Sigmoid colon (tissue), 4 donors: ENCODE results near the gene ZNF462.
A peak's percentile ranks its signal among the peaks of the same experiment; 100 is the strongest.

ENCODE experiments used
- EP300 ChIP-seq, 4 donors: sonication (generic); formaldehyde crosslinking; IDR thresholded peaks; one replicate each; pipeline ENCODE4 v1.6.1; 2017; ENCODE audit warnings: antibody characterized with exemption in 4 of 4
- POLR2A ChIP-seq, 2 donors: fragments of 450-650 bp; IDR thresholded peaks; one replicate each; pipeline ENCODE4 v1.6.1; 2016; ENCODE audit warnings: antibody characterized with exemption in 2 of 2, mild to moderate bottlenecking in 2 of 2, moderate library complexity in 2 of 2
- POLR2AphosphoS5 ChIP-seq, 4 donors: sonication (generic); formaldehyde crosslinking; IDR thresholded peaks; one replicate each; pipeline ENCODE4 v1.6.1; 2017; ENCODE audit warnings: antibody characterized with exemption in 4 of 4
- TF ChIP-seq, protein P1 (sequence below), 4 experiments: fragments of 450-650 bp in 3 of 4; fragments of 200-600 bp in 1 of 4; IDR thresholded peaks; one replicate each; pipeline ENCODE4 v1.5.1; 2016 to 2019; ENCODE audit warnings: antibody characterized with exemption in 4 of 4, mild to moderate bottlenecking in 3 of 4, moderate library complexity in 2 of 4

DNA sequence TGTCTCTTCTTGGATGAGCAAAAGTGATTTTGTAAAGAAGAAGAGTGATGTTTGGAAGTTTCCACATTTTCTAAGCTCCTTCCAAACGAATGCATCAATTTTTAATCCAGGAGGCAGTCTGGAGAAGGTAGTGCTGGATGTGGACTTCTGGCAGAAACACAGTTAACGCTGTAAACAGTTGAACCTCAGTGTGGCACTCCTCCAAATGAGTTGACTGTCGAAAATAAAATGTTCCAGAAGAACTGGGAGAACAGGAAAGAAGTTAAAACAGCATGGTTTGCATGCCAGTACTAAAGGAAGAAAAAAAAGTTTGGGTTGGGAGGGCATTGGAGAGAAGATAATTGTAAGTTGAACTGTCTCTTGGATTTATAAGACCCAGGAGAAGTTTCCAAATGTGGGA lies 6.5 kb downstream of the ZNF462 start:
- no peak for TF ChIP-seq POLR2A (IDR thresholded peaks at IDR 0.05)
- TF ChIP-seq, protein P1, sequence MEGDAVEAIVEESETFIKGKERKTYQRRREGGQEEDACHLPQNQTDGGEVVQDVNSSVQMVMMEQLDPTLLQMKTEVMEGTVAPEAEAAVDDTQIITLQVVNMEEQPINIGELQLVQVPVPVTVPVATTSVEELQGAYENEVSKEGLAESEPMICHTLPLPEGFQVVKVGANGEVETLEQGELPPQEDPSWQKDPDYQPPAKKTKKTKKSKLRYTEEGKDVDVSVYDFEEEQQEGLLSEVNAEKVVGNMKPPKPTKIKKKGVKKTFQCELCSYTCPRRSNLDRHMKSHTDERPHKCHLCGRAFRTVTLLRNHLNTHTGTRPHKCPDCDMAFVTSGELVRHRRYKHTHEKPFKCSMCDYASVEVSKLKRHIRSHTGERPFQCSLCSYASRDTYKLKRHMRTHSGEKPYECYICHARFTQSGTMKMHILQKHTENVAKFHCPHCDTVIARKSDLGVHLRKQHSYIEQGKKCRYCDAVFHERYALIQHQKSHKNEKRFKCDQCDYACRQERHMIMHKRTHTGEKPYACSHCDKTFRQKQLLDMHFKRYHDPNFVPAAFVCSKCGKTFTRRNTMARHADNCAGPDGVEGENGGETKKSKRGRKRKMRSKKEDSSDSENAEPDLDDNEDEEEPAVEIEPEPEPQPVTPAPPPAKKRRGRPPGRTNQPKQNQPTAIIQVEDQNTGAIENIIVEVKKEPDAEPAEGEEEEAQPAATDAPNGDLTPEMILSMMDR (IDR thresholded peaks at IDR 0.05), result no peak
- TF ChIP-seq EP300 (IDR thresholded peaks at IDR 0.05), result no peak
- peak in 2 of 4 donors; percentile 44 to 51 for TF ChIP-seq POLR2AphosphoS5 (IDR thresholded peaks at IDR 0.05)
